K562 (cell line): ENCODE measurements around the gene CHCHD5. TPM values are rescaled to one million over a fixed set of nuclear protein-coding genes. Genes with fewer than 3 reads are reported as not detected.
A peak's percentile ranks its signal among the peaks of the same experiment; 100 is the strongest.

ENCODE experiments used
- DNMT1 ChIP-seq: fragments of 450-650 bp; IDR thresholded peaks from 2 replicates; pipeline ENCODE4 v1.6.1; 2016; ENCODE audit warnings: antibody characterized with exemption, mild to moderate bottlenecking
- ELF4 ChIP-seq: fragments of 450-650 bp; formaldehyde crosslinking; IDR thresholded peaks from 2 replicates; pipeline ENCODE4 v1.4.0; 2022; ENCODE audit warnings: missing genetic modification characterization
- ESRRB ChIP-seq: fragments of 250-450 bp; sonication (Bioruptor Pico); IDR thresholded peaks from 2 replicates; pipeline ENCODE4 v1.5.0; 2020; ENCODE audit warnings: mild to moderate bottlenecking, moderate library complexity, borderline replicate concordance
- FOSL1 ChIP-seq: fragments of 200-800 bp; sonication (Bioruptor generic); conservative IDR thresholded peaks from 2 replicates; pipeline ENCODE4 v1.6.1; 2016; ENCODE audit warnings: missing genetic modification characterization, missing compliant biosample characterization
- HDAC2 ChIP-seq: fragments of 450-650 bp; IDR thresholded peaks from 2 replicates; pipeline ENCODE4 v1.6.1; 2016; ENCODE audit warnings: mild to moderate bottlenecking
- HDAC3 ChIP-seq: fragments of 450-650 bp; IDR thresholded peaks from 2 replicates; pipeline ENCODE4 v1.6.1; 2018; ENCODE audit warnings: borderline replicate concordance, mild to moderate bottlenecking, moderate library complexity; ENCODE audit not compliant: partially characterized antibody
- ILK ChIP-seq: fragments of 450-650 bp; IDR thresholded peaks from 2 replicates; pipeline ENCODE4 v1.6.1; 2016; ENCODE audit warnings: missing genetic modification characterization, low read depth, mild to moderate bottlenecking, missing compliant biosample characterization, moderate library complexity, borderline replicate concordance
- LARP7 ChIP-seq: fragments of 450-650 bp; IDR thresholded peaks from 2 replicates; pipeline ENCODE4 v1.6.1; 2016
- MCM5 ChIP-seq: fragments of 450-650 bp; IDR thresholded peaks from 2 replicates; pipeline ENCODE4 v1.6.1; 2016; ENCODE audit warnings: low read depth
- MEIS2 ChIP-seq: fragments of 450-650 bp; IDR thresholded peaks from 2 replicates; pipeline ENCODE4 v1.6.1; 2014; ENCODE audit warnings: mild to moderate bottlenecking; ENCODE audit not compliant: partially characterized antibody
- NBN ChIP-seq: fragments of 450-650 bp; IDR thresholded peaks from 2 replicates; pipeline ENCODE4 v1.6.1; 2016; ENCODE audit warnings: low read depth, mild to moderate bottlenecking
- RNF2 ChIP-seq: sonication (generic); IDR thresholded peaks from 2 replicates; pipeline ENCODE4 v1.6.1; 2016
- ZNF584 ChIP-seq: fragments of 200-800 bp; sonication (Bioruptor generic); IDR thresholded peaks from 2 replicates; pipeline ENCODE4 v1.6.1; 2016; ENCODE audit warnings: low read depth, mild to moderate bottlenecking, missing genetic modification characterization, missing compliant biosample characterization
- ZNF589 ChIP-seq: fragments of 200-800 bp; sonication (Bioruptor generic); IDR thresholded peaks from 2 replicates; pipeline ENCODE4 v1.6.1; 2016; ENCODE audit warnings: low read depth, missing genetic modification characterization, missing compliant biosample characterization
- ZNF785 ChIP-seq: fragments of 250-450 bp; sonication (Bioruptor Pico); IDR thresholded peaks from 2 replicates; pipeline ENCODE4 v1.4.0; 2020; ENCODE audit warnings: mild to moderate bottlenecking
- ZNF79 ChIP-seq: fragments of 250-450 bp; sonication (Bioruptor Pico); IDR thresholded peaks from 2 replicates; pipeline ENCODE4 v1.4.0; 2020; ENCODE audit warnings: low read depth, mild to moderate bottlenecking, moderate library complexity
- polyA plus RNA-seq, 8 experiments: library from polyadenylated mRNA; depleted of rRNA in 4 of 8; stranded (reverse) in 5 of 8; unstranded in 3 of 8; fragments of >200 nt; fragmentation: Nextera tagmentation in 2 of 8; fragmentation: Illumina TruSeq in 1 of 8; extraction: Ambion mirVana in 2 of 8; extraction: Trizol in 1 of 8; gene quantifications; 2 replicates each; pipeline versions ENCODE4 v1.2.1 to v1.2.3, GENCODE V29; 2011 to 2014; ENCODE audit warnings: inconsistent platforms in 1 of 8, missing spikeins in 1 of 8
- total RNA-seq, 7 experiments: library from RNA; depleted of rRNA in 6 of 7; stranded (reverse); fragments of >200 nt in 6 of 7; fragmentation: Illumina TruSeq in 2 of 7; extraction: Trizol in 2 of 7; gene quantifications; 2 replicates each; pipeline versions ENCODE4 v1.2.1 to v1.2.3, GENCODE V29; 2011 to 2021; ENCODE audit warnings: low replicate concordance in 1 of 7
- TF ChIP-seq, protein P1 (sequence below): fragments of 450-650 bp; IDR thresholded peaks from 2 replicates; pipeline ENCODE4 v1.6.1; 2016; ENCODE audit warnings: low read depth, mild to moderate bottlenecking, moderate library complexity
- TF ChIP-seq, protein P2 (sequence below): conservative IDR thresholded peaks from 2 replicates; pipeline ENCODE4 v1.6.1; 2011; ENCODE audit warnings: low read depth, mild to moderate bottlenecking, low read length; ENCODE audit not compliant: control insufficient read depth
- TF ChIP-seq, protein P3 (sequence below), 2 experiments: fragments of 450-650 bp in 1 of 2; IDR thresholded peaks; 2 replicates each; pipeline ENCODE4 v1.6.1; 2011 to 2017; ENCODE audit warnings: low read depth in 2 of 2, antibody characterized with exemption in 1 of 2, borderline replicate concordance in 1 of 2, low read length in 1 of 2, mild to moderate bottlenecking in 1 of 2, mixed read lengths in 1 of 2; ENCODE audit not compliant: control insufficient read depth in 1 of 2

Gene CHCHD5
- total and polyA plus RNA-seq, 9 of the 15 experiments (the other 6 are each of a cell fraction or from before 2014, with no cell fraction given) = 7.4 to 79.3 (median 33.4) TPM

DNA sequence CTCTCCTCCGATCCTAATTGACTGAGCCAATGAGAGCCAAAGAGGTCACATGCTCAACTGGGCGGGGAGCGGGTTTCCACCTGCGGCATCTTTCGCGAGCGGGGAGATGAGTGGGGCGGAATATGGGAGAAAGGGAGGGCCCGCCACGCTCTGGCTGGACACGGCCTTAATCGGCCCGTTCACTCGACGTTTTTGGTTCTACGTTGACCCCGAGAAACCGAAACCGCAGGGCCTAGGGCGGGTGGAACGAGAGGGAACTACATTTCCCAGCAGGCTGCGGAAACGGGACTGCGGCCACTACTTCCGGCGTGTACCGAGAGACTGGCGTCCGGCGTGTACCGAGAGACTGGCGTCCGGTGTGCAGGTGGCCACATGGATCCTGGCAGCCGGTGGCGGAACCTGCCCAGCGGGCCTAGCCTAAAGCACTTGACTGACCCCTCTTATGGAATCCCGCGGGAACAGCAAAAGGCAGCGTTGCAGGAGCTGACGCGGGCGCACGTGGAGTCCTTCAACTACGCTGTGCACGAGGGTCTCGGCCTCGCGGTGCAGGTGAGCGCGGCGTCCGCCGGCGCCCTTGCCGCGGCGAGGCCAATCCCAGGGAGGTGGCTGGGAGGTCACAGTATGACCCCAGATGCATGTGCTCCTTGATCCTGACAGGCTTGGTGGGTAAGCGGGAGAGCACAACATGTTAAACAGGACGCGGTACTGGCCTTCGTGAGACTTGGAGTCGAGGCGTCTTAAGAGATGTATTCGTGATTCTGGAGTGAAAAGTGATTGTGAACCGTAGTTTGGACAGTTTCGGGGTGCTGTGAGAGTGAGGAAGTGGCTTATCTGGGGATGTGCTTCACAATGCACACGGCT is 42.1 kb upstream of the CHCHD5 start, which contains the start of gene POLR1B (continued):
- TF ChIP-seq RNF2 = peak; percentile 67
- TF ChIP-seq ZNF785 (CRISPR knock-in tag) = no peak
- no peak for TF ChIP-seq ZNF589 (CRISPR knock-in tag)
- TF ChIP-seq MCM5 = no peak
- peak; percentile 88 for TF ChIP-seq HDAC2
- TF ChIP-seq ELF4 (CRISPR knock-in tag) = no peak; the same call in 1 of the 2 replicates
- no peak for TF ChIP-seq DNMT1
- TF ChIP-seq MEIS2 = no peak
- TF ChIP-seq ILK (tag) = no peak
- no peak for TF ChIP-seq FOSL1 (tag)
- TF ChIP-seq ESRRB (CRISPR knock-in tag) = no peak
- no peak for TF ChIP-seq LARP7
- TF ChIP-seq NBN = no peak
- TF ChIP-seq, protein P1, sequence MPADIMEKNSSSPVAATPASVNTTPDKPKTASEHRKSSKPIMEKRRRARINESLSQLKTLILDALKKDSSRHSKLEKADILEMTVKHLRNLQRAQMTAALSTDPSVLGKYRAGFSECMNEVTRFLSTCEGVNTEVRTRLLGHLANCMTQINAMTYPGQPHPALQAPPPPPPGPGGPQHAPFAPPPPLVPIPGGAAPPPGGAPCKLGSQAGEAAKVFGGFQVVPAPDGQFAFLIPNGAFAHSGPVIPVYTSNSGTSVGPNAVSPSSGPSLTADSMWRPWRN = no peak
- TF ChIP-seq, protein P2, sequence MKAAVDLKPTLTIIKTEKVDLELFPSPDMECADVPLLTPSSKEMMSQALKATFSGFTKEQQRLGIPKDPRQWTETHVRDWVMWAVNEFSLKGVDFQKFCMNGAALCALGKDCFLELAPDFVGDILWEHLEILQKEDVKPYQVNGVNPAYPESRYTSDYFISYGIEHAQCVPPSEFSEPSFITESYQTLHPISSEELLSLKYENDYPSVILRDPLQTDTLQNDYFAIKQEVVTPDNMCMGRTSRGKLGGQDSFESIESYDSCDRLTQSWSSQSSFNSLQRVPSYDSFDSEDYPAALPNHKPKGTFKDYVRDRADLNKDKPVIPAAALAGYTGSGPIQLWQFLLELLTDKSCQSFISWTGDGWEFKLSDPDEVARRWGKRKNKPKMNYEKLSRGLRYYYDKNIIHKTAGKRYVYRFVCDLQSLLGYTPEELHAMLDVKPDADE = peak; percentile 98
- TF ChIP-seq, protein P3, sequence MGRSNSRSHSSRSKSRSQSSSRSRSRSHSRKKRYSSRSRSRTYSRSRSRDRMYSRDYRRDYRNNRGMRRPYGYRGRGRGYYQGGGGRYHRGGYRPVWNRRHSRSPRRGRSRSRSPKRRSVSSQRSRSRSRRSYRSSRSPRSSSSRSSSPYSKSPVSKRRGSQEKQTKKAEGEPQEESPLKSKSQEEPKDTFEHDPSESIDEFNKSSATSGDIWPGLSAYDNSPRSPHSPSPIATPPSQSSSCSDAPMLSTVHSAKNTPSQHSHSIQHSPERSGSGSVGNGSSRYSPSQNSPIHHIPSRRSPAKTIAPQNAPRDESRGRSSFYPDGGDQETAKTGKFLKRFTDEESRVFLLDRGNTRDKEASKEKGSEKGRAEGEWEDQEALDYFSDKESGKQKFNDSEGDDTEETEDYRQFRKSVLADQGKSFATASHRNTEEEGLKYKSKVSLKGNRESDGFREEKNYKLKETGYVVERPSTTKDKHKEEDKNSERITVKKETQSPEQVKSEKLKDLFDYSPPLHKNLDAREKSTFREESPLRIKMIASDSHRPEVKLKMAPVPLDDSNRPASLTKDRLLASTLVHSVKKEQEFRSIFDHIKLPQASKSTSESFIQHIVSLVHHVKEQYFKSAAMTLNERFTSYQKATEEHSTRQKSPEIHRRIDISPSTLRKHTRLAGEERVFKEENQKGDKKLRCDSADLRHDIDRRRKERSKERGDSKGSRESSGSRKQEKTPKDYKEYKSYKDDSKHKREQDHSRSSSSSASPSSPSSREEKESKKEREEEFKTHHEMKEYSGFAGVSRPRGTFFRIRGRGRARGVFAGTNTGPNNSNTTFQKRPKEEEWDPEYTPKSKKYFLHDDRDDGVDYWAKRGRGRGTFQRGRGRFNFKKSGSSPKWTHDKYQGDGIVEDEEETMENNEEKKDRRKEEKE (IDR thresholded peaks at IDR 0.05; ENCODE audit: borderline replicate concordance in 1 of 2, control insufficient read depth in 1 of 2, low read depth in 2 of 2, low read length in 1 of 2) = peak in 1 of 2 experiments; percentile 91; a peak in 1 of 4 replicates
- TF ChIP-seq HDAC3 = no peak
- no peak for TF ChIP-seq ZNF584
- no peak for TF ChIP-seq ZNF79 (CRISPR knock-in tag)
